ENCODE results near the gene REEP5.

DNA sequence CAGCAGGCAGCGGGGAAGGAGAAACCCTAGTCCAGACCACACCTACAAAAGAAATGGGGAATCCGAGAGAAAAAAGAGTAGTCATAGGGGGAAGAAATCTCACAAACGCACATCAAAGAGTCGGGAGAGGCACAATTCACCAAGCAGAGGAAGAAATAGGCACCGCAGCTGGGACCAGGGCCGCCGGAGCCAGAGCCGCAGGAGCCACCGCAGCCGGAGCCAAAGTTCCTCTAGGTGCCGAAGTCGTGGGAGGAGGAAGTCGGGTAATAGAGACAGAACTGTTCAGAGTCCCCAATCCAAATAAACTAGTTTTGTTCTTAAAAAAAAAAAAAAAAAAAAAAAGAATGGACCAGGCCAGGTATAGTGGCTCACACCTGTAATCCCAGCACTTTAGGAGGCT is 29.3 kb downstream of the REEP5 start:
- TF ChIP-seq, protein P1, sequence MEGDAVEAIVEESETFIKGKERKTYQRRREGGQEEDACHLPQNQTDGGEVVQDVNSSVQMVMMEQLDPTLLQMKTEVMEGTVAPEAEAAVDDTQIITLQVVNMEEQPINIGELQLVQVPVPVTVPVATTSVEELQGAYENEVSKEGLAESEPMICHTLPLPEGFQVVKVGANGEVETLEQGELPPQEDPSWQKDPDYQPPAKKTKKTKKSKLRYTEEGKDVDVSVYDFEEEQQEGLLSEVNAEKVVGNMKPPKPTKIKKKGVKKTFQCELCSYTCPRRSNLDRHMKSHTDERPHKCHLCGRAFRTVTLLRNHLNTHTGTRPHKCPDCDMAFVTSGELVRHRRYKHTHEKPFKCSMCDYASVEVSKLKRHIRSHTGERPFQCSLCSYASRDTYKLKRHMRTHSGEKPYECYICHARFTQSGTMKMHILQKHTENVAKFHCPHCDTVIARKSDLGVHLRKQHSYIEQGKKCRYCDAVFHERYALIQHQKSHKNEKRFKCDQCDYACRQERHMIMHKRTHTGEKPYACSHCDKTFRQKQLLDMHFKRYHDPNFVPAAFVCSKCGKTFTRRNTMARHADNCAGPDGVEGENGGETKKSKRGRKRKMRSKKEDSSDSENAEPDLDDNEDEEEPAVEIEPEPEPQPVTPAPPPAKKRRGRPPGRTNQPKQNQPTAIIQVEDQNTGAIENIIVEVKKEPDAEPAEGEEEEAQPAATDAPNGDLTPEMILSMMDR (IDR thresholded peaks at IDR 0.05), result no peak
- no peak for TF ChIP-seq POLR2A (IDR thresholded peaks at IDR 0.05)

Measured in esophagus squamous epithelium (tissue), 4 donors.